H9 (cell line): ENCODE data around the gene VEGFB. TPM values are rescaled to one million over a fixed set of nuclear protein-coding genes. Genes with fewer than 3 reads are reported as not detected.

Experiments used
- DNase-seq: peaks from one replicate; pipeline ENCODE4 v3.0.0-alpha.2; 2017
- H2AFZ ChIP-seq: one replicate; pipeline ENCODE4 v1.6.1; 2013; ENCODE audit warnings: mild to moderate bottlenecking, low read length, control low read depth, moderate library complexity
- H2AK5ac ChIP-seq: 2 replicates; pipeline ENCODE4 v1.6.1; 2013; ENCODE audit warnings: low read length, control low read depth, mixed read lengths; ENCODE audit not compliant: insufficient read length
- H2BK120ac ChIP-seq: one replicate; pipeline ENCODE4 v1.6.1; 2013; ENCODE audit warnings: low read depth, mild to moderate bottlenecking, low read length, control low read depth, inconsistent platforms; ENCODE audit not compliant: poor library complexity, severe bottlenecking
- H2BK12ac ChIP-seq: 2 replicates; pipeline ENCODE4 v1.6.1; 2013; ENCODE audit warnings: low read length, control low read depth, mixed read lengths, low read depth; ENCODE audit not compliant: insufficient read length
- H2BK15ac ChIP-seq: 2 replicates; pipeline ENCODE4 v1.6.1; 2013; ENCODE audit warnings: low read depth, low read length, control low read depth
- H2BK20ac ChIP-seq: one replicate; pipeline ENCODE4 v1.6.1; 2013; ENCODE audit warnings: low read depth, mild to moderate bottlenecking, low read length, control low read depth, inconsistent platforms; ENCODE audit not compliant: poor library complexity, severe bottlenecking
- H2BK5ac ChIP-seq: 2 replicates; pipeline ENCODE4 v1.6.1; 2013; ENCODE audit warnings: low read length, control low read depth, mixed read lengths; ENCODE audit not compliant: insufficient read length
- H3K14ac ChIP-seq: 2 replicates; pipeline ENCODE4 v1.6.1; 2013; ENCODE audit warnings: low read length, control low read depth; ENCODE audit not compliant: insufficient read depth
- H3K18ac ChIP-seq: 2 replicates; pipeline ENCODE4 v1.6.1; 2013; ENCODE audit warnings: low read depth, mild to moderate bottlenecking, mixed read lengths, low read length, control low read depth; ENCODE audit not compliant: insufficient read length
- H3K23ac ChIP-seq: 2 replicates; pipeline ENCODE4 v1.6.1; 2013; ENCODE audit warnings: low read length, control low read depth, mixed read lengths, low read depth; ENCODE audit not compliant: insufficient read length
- H3K23me2 ChIP-seq: 2 replicates; pipeline ENCODE4 v1.6.1; 2013; ENCODE audit warnings: low read depth, mild to moderate bottlenecking, mixed read lengths, low read length, control low read depth; ENCODE audit not compliant: insufficient read length, poor library complexity, severe bottlenecking
- H3K27ac ChIP-seq: 2 replicates; pipeline ENCODE4 v1.5.1; 2013; ENCODE audit warnings: low read length, control low read depth, mixed read lengths, low read depth; ENCODE audit not compliant: insufficient read length
- H3K27me3 ChIP-seq: 2 replicates; pipeline ENCODE4 v1.6.1; 2013; ENCODE audit warnings: low read length, control low read depth, inconsistent platforms; ENCODE audit not compliant: insufficient read depth
- H3K4ac ChIP-seq: 2 replicates; pipeline ENCODE4 v1.6.1; 2013; ENCODE audit warnings: low read depth, mild to moderate bottlenecking, control low read depth, inconsistent platforms, low read length, moderate library complexity
- H3K4me1 ChIP-seq: 2 replicates; pipeline ENCODE4 v1.6.1; 2013; ENCODE audit warnings: low read length, control low read depth, inconsistent platforms; ENCODE audit not compliant: insufficient read depth
- H3K4me2 ChIP-seq: 2 replicates; pipeline ENCODE4 v1.6.1; 2013; ENCODE audit warnings: low read length, control low read depth, mixed read lengths; ENCODE audit not compliant: insufficient read length, insufficient read depth
- H3K56ac ChIP-seq: 2 replicates; pipeline ENCODE4 v1.6.1; 2013; ENCODE audit warnings: low read depth, mild to moderate bottlenecking, mixed read lengths, low read length, control low read depth; ENCODE audit not compliant: insufficient read length
- H3K79me1 ChIP-seq: 2 replicates; pipeline ENCODE4 v1.6.1; 2013; ENCODE audit warnings: low read depth, mild to moderate bottlenecking, moderate library complexity, low read length, control low read depth, inconsistent platforms; ENCODE audit not compliant: insufficient read depth, poor library complexity, severe bottlenecking
- H3K79me2 ChIP-seq: 2 replicates; pipeline ENCODE4 v1.6.1; 2013; ENCODE audit warnings: low read length, control low read depth, inconsistent platforms; ENCODE audit not compliant: insufficient read depth
- H3K9ac ChIP-seq: 2 replicates; pipeline ENCODE4 v1.6.1; 2013; ENCODE audit warnings: low read length, control low read depth, mixed read lengths; ENCODE audit not compliant: insufficient read length; ENCODE audit errors: extremely low read depth
- H3K9me3 ChIP-seq: one replicate; pipeline ENCODE4 v1.6.1; 2013; ENCODE audit warnings: low read depth, low read length, inconsistent platforms; ENCODE audit not compliant: control insufficient read depth
- H3T11ph ChIP-seq: one replicate; pipeline ENCODE4 v1.6.1; 2013; ENCODE audit warnings: mild to moderate bottlenecking, low read length, control low read depth, inconsistent platforms
- H4K20me1 ChIP-seq: one replicate; pipeline ENCODE4 v1.6.1; 2013; ENCODE audit not compliant: control insufficient read depth, insufficient read length, insufficient read depth
- H4K5ac ChIP-seq: 2 replicates; pipeline ENCODE4 v1.6.1; 2013; ENCODE audit warnings: low read depth, mild to moderate bottlenecking, mixed read lengths, low read length, control low read depth; ENCODE audit not compliant: insufficient read length
- H4K8ac ChIP-seq: replicated peaks from 2 replicates; pipeline ENCODE4 v1.6.1; 2013; ENCODE audit warnings: low read length, control low read depth, mixed read lengths, low read depth; ENCODE audit not compliant: insufficient read length
- H4K91ac ChIP-seq: 2 replicates; pipeline ENCODE4 v1.6.1; 2013; ENCODE audit warnings: low read depth, mild to moderate bottlenecking, moderate library complexity, mixed read lengths, low read length, control low read depth; ENCODE audit not compliant: insufficient read length
- H3K27ac Mint-ChIP-seq, 3 experiments: 2 replicates in 2 of 3; 3 replicates in 1 of 3; pipeline ENCODE4 v1.8.0; 2020 to 2021; ENCODE audit warnings: mixed read lengths in 3 of 3, mild to moderate bottlenecking in 1 of 3, moderate library complexity in 1 of 3
- H3K27me3 Mint-ChIP-seq: 2 replicates; pipeline ENCODE4 v1.8.0; 2021; ENCODE audit warnings: low read depth, mild to moderate bottlenecking, moderate library complexity, mixed read lengths
- H3K36me3 Mint-ChIP-seq, 3 experiments: 2 replicates in 2 of 3; 3 replicates in 1 of 3; pipeline ENCODE4 v1.8.0; 2020 to 2021; ENCODE audit warnings: low read depth in 3 of 3, mixed read lengths in 3 of 3; ENCODE audit not compliant: insufficient read depth in 1 of 3
- H3K4me1 Mint-ChIP-seq, 2 experiments: 2 replicates each; pipeline ENCODE4 v1.8.0; 2020; ENCODE audit warnings: mixed read lengths in 2 of 2
- H3K4me3 Mint-ChIP-seq, 2 experiments: 2 replicates in 1 of 2; 3 replicates in 1 of 2; pipeline ENCODE4 v1.8.0; 2020 to 2021; ENCODE audit warnings: mild to moderate bottlenecking in 2 of 2, mixed read lengths in 2 of 2, moderate library complexity in 1 of 2
- H3K9me3 Mint-ChIP-seq, 2 experiments: 2 replicates in 1 of 2; 3 replicates in 1 of 2; pipeline ENCODE4 v1.8.0; 2020; ENCODE audit warnings: mild to moderate bottlenecking in 2 of 2, mixed read lengths in 2 of 2, moderate library complexity in 1 of 2
- WGBS: extraction: QIAGEN DNeasy Blood & Tissue Kit; methylation state at CpG from one replicate; pipeline ENCODE4 v1.1.7; 2013; ENCODE audit warnings: missing lambda C conversion rate, low lambda C conversion rate, mixed read lengths; ENCODE audit not compliant: insufficient read length; ENCODE audit errors: extremely low coverage; 5-methylcytosine and 5-hydroxymethylcytosine counted together
- total RNA-seq: library from RNA; stranded (reverse); gene quantifications from 2 replicates; pipeline ENCODE4 v1.2.1, GENCODE V29; 2021
- TF ChIP-seq, protein P1 (sequence below): fragments of 200-600 bp; sonication (generic); conservative IDR thresholded peaks from 3 replicates; pipeline ENCODE4 v1.8.0; 2021; ENCODE audit warnings: antibody characterized with exemption, mild to moderate bottlenecking

VEGFB gene
- total RNA-seq, 1 experiment from 2014 or later: 57.7 TPM

DNA sequence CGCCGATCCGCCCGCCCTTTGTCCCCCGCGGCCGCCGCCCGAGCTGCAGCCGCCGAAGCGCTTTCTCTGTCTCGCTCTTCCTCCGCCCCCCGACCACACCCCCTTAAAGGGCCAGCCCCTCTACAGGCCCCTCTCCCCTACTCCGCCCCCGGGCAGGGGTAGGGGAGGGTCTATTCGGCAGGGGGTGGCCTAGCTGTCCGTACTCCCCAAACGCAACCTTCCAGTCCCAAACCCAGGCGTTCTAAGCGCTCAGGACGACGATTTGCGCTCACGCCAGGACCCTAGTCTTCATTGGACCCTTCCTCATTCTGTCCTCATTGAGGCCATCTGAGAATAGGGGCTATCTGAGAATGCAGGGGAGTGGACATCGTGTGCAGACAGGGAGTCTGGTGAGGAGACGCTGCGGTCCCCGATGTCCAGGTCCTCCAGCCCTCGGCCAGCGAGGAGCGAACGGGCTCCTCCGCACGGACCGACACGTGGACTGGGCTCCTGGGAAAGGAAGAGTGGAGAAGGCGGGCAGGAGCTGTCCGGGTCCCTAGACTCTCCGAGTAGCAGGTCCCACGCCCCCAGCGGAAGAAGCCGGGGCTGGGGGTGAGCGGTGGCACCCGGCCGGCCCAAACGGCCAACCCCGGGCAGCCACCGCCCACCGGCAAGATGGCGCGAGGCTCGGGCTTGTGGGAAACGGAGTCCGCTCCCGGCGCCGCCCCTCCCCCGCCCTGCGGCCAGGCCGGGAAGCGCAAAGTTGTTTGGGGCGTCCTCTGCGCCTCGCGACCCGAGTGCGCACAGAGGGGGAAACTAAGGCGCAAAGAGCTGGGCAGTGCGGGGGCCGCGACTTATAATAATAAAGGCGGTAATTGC is 12.7 kb downstream of the VEGFB start, which contains the start of gene PPP1R14B:
Gene PPP1R14B (minus strand): TSS at position 73 of the 858 bp plus-strand sequence. CDS start 270 bp downstream, outside the sequence.
- Mint-ChIP-seq H3K27ac (peak within 1 kb of the TSS; percentile 95 to 98 (median 96)), H3K9me3 (no peaks in the 10 kb centered on the region; a peak in 1 of 5 replicates), H3K27me3 (no peaks in the 10 kb centered on the region), H3K4me1 (peaks cover 40 to 53% of the 10 kb centered on the region in 2 experiments), H3K4me3 (peak within 1 kb of the TSS; percentile 88 to 94), H3K36me3 (peaks cover 12 to 22% (median 13%) of the 10 kb centered on the region in 3 experiments; a peak in 6 of 7 replicates)
- Histone ChIP-seq H2BK15ac (no peak within 1 kb of the TSS), H2AFZ (peak within 1 kb of the TSS; percentile 43), H2BK5ac (no peak within 1 kb of the TSS), H3K14ac (peak within 1 kb of the TSS; percentile 37), H2AK5ac (no peak within 1 kb of the TSS), H3K4me2 (peak within 1 kb of the TSS; percentile 99), H3K9me3 (no peaks in the 10 kb centered on the region), H3K27me3 (no peaks in the 10 kb centered on the region), H3K4ac (no peak within 1 kb of the TSS), H3K23ac (no peak within 1 kb of the TSS), H3K23me2 (peaks cover 28% of the 10 kb centered on the region), H4K91ac (no peak within 1 kb of the TSS), H2BK12ac (no peak within 1 kb of the TSS), H4K8ac (no peak within 1 kb of the TSS), H3K79me1 (peaks cover 3% of the 10 kb centered on the region), H4K5ac (no peak within 1 kb of the TSS), H3K9ac (peak within 1 kb of the TSS; percentile 59), H3T11ph (no peak within 1 kb of the TSS), H3K56ac (no peak within 1 kb of the TSS), H2BK20ac (no peak within 1 kb of the TSS), H4K20me1 (no peaks in the 10 kb centered on the region), H2BK120ac (no peak within 1 kb of the TSS), H3K79me2 (peaks cover 9% of the 10 kb centered on the region; the same call in 1 of the 2 replicates), H3K27ac (no peak within 1 kb of the TSS), H3K18ac (peak within 1 kb of the TSS; percentile 33), H3K4me1 (peaks cover 9% of the 10 kb centered on the region; the same call in 1 of the 2 replicates)
- peak; percentile 95 for DNase-seq
- WGBS: no CpG with 5 or more reads among the region's 74 CpGs
- TF ChIP-seq, protein P1, sequence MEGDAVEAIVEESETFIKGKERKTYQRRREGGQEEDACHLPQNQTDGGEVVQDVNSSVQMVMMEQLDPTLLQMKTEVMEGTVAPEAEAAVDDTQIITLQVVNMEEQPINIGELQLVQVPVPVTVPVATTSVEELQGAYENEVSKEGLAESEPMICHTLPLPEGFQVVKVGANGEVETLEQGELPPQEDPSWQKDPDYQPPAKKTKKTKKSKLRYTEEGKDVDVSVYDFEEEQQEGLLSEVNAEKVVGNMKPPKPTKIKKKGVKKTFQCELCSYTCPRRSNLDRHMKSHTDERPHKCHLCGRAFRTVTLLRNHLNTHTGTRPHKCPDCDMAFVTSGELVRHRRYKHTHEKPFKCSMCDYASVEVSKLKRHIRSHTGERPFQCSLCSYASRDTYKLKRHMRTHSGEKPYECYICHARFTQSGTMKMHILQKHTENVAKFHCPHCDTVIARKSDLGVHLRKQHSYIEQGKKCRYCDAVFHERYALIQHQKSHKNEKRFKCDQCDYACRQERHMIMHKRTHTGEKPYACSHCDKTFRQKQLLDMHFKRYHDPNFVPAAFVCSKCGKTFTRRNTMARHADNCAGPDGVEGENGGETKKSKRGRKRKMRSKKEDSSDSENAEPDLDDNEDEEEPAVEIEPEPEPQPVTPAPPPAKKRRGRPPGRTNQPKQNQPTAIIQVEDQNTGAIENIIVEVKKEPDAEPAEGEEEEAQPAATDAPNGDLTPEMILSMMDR: peak; percentile 39; the same call in 2 of the 3 replicates
